Activated CD8-positive, alpha-beta memory T cell treated with anti-CD3 and anti-CD28 coated beads, Interleukin-2, amount 50 U/mL, for 1 hour (primary cell): ENCODE results near the gene STX18.
"Not testable (repeated sequence)": the region's sequence is repeated elsewhere in the genome, so short reads cannot be mapped to it uniquely, and the experiment has no call there.

ENCODE experiments used
- DNase-seq: peaks from one replicate; pipeline ENCODE4 v3.0.0-alpha.2; 2020; ENCODE audit errors: extremely low read depth

The STX18 gene

DNA sequence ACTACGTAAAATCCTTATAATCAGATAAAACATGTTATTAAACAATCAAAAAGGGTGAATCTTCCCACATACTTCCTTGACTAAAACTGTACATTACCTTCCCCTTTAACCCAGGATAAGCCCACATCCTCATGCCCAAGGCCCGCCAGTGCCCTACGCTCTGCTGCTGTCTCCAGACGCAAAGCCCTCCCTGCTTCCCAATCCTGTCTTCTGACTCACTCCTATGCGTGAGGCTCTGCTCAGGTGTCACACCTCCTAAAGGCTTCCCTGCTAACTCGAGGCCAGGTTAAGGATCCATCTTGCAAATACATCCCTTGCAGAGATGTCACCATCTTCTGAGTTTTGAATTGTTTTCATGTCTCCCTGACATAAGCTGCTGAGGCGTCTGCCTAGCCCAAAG lies 61.6 kb downstream of the STX18 start:
- DNase-seq = no peak

DNA sequence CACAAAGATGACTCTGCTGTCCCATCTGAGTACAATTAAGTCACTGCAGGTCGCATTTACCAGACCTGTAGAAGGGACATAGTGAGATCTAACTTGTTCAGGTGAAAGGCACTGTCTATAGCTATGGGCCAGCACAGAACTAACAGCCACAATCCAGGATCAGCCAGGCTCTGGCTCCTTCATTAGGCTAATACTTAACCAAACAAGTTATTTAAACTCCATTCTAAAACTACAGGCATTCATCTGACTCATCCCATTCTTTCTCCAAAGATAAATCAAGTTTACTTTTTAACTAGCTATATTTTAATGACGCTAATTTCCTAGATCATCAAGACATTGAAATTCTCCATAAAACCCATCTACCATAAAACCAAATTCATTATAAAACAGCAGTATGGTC lies 62.5 kb downstream of the STX18 start:
- no peak for DNase-seq

GRCh38 chr4:4477796-4478195 lies 64.1 kb downstream of the STX18 start:
- DNase-seq = no peak

DNA sequence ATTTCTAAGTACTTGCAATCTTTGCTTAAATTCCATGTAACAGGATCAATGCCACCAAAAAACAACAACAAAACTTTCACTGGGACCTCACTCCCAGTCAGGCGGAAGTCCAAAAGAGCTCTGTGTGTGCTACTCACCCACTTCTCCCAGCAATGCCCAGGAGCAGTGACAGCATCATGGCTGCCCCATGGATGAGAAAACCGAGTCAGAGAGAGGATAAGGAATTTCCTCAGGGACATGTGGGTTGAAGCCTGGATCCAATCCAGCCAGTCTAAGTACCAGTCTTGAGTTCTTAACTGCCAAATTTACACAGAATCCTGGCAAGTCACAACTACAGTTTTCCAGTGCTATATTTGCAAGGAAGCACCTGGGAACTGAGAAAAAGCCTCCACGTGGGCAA lies 64.5 kb downstream of the STX18 start:
- no peak for DNase-seq

DNA sequence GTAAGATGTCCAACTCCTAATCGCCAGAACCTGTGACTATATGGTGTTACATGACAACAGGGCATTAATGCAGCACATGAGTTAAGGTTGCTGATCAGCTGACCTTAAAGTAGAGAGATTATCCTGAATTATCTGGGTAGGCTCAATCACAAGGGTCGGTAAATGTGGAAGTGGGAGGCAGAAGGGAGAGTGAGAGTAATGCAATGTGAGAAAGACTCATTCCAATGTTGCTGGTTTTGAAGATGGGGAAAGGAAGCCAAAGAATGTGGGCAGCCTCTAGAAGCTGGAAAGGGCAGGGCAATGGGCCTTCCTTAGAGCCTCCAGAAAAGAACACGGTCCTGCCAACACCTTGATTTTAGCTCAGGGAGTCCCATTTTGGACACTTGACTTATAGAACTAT lies 67.4 kb downstream of the STX18 start:
- no peak for DNase-seq

DNA sequence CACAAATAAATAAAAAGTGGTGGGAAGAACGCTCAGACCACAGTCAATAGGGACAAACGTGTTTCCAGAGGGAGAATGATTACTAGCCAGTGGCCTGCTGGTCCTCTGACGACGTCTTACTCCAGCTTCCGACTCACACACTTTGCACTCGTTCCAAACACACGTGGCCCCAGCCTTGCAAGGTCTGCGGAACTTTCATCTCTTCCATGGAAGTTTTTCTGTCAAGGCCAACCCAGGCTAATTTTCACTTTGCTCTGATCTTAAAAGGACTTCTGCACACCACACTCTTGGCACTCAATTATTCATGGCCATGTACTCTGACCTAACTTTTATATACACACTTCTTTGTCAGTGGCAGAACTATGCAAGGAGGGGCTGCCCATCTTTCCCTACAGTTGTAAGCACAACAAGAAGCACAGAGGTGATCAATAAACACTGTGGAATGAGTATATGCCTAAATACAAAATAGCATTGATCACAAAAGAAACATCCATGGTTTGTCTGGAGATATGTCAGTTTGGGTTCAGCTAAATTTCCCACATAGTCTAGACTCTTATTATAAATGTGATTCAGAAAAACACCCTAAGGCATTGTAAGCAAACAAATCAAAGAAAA lies 69.4 kb downstream of the STX18 start:
- no peak for DNase-seq

GRCh38 chr4:4471195-4471594 lies 70.7 kb downstream of the STX18 start:
- DNase-seq = no peak

- no peak for DNase-seq
These were observed 71.6 kb downstream of the STX18 start for GRCh38 chr4:4470208-4470607.

DNA sequence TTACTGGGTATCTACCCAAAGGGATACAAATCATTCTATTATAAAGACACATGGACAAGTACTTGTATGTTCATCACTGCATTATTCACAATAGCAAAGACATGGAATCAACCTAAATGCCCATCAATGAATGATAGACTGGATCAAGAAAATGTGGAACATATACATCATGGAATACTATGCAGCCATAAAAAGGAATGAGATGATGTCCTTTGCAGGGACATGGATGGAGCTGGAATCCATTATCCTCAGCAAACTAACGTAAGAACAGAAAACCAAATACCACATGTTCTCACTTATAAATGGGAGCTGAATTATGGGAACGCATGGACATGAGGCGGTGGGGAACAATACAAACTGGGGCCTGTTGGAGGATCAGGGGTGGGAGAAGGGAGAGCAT lies 76.6 kb downstream of the STX18 start:
- DNase-seq = not testable (repeated sequence)

DNA sequence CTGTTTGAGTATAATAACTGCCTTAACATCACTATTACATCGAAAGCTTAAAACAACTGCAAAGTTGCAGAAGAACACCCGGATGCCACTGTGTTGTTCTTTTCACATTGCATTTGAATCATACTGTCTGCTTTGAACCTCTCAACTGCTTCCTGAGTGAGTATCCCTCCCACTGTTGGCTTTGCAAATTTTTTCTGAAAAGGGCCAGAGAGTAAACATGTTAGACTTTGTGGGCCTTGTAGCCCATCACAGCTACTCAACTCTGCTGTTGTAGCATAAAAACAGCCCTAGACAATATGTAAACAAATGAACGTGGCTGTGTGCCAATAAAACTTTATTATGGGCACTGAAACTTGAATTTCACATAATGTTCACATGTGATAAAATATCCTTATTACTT lies 78.9 kb downstream of the STX18 start:
- DNase-seq = no peak

- DNase-seq = no peak
These were observed 80.0 kb downstream of the STX18 start for GRCh38 chr4:4461850-4462249.

- no peak for DNase-seq
These were observed 80.7 kb downstream of the STX18 start for GRCh38 chr4:4461178-4461577.

DNA sequence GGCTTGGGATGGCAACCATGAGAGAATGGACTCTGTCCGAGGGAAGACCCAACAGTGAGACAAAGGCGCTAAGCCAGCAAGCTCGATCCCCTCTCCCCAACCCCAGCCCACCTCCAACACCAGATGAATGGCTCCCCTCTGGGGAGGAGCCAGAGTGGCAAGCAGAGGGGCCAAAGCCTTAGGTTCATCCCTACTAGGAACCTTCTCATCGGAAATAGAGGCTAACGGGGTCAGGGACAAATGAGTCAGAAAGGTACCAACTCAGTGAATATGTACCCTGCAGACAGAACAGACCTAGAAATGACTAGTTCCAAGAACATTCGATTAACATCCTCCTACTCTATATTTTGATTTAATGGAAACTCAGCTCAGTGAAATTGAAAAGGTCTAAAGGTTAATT lies 81.1 kb downstream of the STX18 start:
- DNase-seq = no peak

DNA sequence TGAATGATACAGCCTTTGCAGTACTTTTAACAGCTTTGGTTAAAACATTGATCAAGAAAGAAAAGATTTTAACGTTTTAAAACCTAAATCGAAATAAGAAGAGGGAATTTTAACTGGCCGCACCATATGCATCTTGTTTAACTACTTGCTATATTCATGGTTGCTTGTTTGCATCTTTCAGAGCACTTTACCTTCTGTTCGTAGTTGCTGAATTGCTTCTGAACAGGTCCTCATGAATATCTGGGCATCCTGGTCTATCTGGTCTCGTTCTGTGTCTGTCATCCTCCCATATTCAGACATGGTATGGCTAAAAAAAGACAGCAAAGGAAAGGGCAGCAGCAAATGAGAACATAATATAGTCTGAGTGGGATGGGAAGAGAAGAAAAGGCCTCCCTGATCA lies 82.7 kb downstream of the STX18 start:
- DNase-seq = no peak

DNA sequence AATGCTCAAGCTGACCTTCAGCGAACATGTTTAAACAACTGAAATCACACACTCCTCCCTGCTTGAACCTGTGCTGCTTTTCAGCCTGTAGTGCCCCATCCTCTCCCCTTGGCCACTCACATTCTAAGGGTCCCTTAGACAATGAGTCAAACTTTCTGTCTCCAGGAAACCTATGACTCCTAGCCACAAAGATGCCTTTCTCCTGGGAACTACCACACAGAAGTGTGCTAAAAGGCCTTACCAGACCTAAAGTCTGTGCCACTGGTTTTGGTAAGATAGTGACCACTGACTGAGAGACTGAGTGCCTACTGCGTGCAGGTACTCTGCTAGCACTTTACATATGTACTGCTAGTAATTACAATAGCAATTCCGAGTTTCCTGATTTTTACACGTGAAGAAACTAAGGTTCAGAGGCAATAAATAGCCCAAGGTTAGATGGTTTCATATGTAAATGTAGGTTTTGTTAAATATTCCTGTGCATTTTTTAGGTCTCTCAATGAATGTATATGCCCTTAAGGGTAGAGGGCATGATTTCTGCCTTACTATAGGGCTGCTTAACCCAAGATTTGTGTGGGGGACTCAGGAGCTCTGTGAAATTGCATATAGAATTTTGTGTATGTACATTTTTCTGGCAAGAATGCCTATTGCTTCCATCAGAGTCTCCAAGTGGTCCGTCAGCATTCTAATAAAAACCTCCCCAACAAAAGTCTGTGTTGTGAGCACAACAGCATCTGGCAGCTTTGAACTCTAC lies 83.9 kb downstream of the STX18 start:
- no peak for DNase-seq

GRCh38 chr4:4456816-4457578 lies 84.9 kb downstream of the STX18 start:
- DNase-seq = no peak

GRCh38 chr4:4456351-4456750 lies 85.5 kb downstream of the STX18 start:
- DNase-seq = no peak

DNA sequence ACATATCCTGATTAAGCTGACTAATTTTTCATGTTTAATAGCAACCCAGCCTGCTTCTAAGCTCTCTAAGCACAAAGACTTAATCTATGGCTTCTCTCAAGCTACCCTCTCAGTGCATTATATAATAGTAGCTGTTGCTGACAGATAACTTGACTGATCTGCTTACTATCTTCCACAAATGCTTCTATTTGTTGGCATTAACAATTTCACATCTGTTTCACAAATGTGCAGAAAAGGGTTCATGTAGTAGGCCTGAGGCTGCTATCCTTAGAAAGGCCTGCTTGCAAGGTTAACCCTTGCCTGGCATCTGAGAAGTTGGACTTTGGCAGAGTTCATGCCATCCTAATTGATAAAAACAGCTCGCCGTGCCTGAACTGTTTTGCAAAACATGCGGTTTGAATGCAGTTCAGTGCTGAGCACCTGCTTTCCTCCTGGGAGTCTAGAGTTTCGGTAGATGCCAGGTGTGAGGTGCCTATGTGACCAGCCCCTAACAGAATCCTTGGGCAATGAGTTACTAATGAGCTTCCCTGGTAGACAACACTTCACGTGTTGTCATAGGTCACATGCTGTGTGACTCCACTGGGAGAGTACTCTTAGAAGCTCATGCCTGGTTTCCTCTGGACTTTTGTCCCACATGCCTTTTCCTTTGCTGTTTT lies 86.5 kb downstream of the STX18 start:
- no peak for DNase-seq

GRCh38 chr4:4446434-4446833 lies 95.4 kb downstream of the STX18 start:
- DNase-seq = no peak

- DNase-seq = no peak
These were observed 98.0 kb downstream of the STX18 start for GRCh38 chr4:4443821-4444220.

- no peak for DNase-seq
These were observed 101.4 kb downstream of the STX18 start for GRCh38 chr4:4440333-4441061.

GRCh38 chr4:4439782-4440181 lies 102.1 kb downstream of the STX18 start:
- no peak for DNase-seq
